Measurements from ENCODE around the gene RTBDN. TPM values are rescaled to one million over a fixed set of nuclear protein-coding genes. Genes with fewer than 3 reads are reported as not detected.

RTBDN gene
- total RNA-seq, 1 experiment from 2014 or later = 2.4 TPM

- in situ Hi-C loops (cut with HindIII; ENCODE audit: low pct_unique_long_range_greater_than_20kb, low sequenced_read_pairs) = no loop called here
- ChIA-PET CTCF (interaction anchor here (0.6 to 1.1 kb wide), 5 partner anchors 8 to 1478 kb away, joined by 3 to 11 read pairs (median 6); partner anchors contain the start of gene DNASE2), POLR2A (no interaction called here)
- DNase-seq (ENCODE audit: low read depth, low spot score) (no peak), ATAC-seq (peak; percentile 79)
- H3K27ac ChIP-seq (ENCODE audit: low read length) = no peak overlapping the region
- BruUV-seq (replicated peaks) = no TSS peak
- no peak for TF ChIP-seq POLR2AphosphoS5 (IDR thresholded peaks at IDR 0.05; ENCODE audit: low read depth, low read length)
- no peaks in the 10 kb centered on the region for H3K36me3 ChIP-seq (ENCODE audit: control insufficient read depth, insufficient read depth, low read length)
- no peaks in the 10 kb centered on the region for H3K27me3 ChIP-seq (ENCODE audit: control insufficient read depth, insufficient read depth, low read length)
- intact Hi-C loops (cut with micrococcal nuclease; ENCODE audit: unreplicated experiment) = no loop called here
- H3K4me1 ChIP-seq (ENCODE audit: control insufficient read depth, insufficient read depth, low read length) = no peaks in the 10 kb centered on the region
- peak overlapping the region; percentile 13 to 27; a peak in 2 of 4 replicates for H3K4me3 ChIP-seq (ENCODE audit: low read depth in 2 of 2, low read length in 2 of 2)
- no peaks in the 10 kb centered on the region for H3K9me3 ChIP-seq (ENCODE audit: control insufficient read depth, insufficient read depth, low read depth, low read length)
Measured at GRCh38 chr19:12872941-12873890, 38.8 kb upstream of the RTBDN start.

- Histone ChIP-seq H3K27ac (ENCODE audit: low read length) (no peak overlapping the region), H3K4me1 (ENCODE audit: control insufficient read depth, insufficient read depth, low read length) (no peaks in the 10 kb centered on the region), H3K4me3 (ENCODE audit: low read depth in 2 of 2, low read length in 2 of 2) (no peak overlapping the region), H3K36me3 (ENCODE audit: control insufficient read depth, insufficient read depth, low read length) (no peaks in the 10 kb centered on the region), H3K27me3 (ENCODE audit: control insufficient read depth, insufficient read depth, low read length) (no peaks in the 10 kb centered on the region), H3K9me3 (ENCODE audit: control insufficient read depth, insufficient read depth, low read depth, low read length) (no peaks in the 10 kb centered on the region)
- intact Hi-C loops (cut with micrococcal nuclease; ENCODE audit: unreplicated experiment) = no loop called here
- BruUV-seq (replicated peaks) = no TSS peak
- TF ChIP-seq POLR2AphosphoS5 (IDR thresholded peaks at IDR 0.05; ENCODE audit: low read depth, low read length) = no peak
- no peak for TF ChIP-seq CTCF (IDR thresholded peaks at IDR 0.05)
- no peak for TF ChIP-seq TCF7L2 (IDR thresholded peaks at IDR 0.05; ENCODE audit: low read depth, low read length)
- TF ChIP-seq SIN3A (IDR thresholded peaks at IDR 0.05; ENCODE audit: borderline replicate concordance, insufficient read depth, low read depth, low read length) = no peak
- TF ChIP-seq, protein P1, sequence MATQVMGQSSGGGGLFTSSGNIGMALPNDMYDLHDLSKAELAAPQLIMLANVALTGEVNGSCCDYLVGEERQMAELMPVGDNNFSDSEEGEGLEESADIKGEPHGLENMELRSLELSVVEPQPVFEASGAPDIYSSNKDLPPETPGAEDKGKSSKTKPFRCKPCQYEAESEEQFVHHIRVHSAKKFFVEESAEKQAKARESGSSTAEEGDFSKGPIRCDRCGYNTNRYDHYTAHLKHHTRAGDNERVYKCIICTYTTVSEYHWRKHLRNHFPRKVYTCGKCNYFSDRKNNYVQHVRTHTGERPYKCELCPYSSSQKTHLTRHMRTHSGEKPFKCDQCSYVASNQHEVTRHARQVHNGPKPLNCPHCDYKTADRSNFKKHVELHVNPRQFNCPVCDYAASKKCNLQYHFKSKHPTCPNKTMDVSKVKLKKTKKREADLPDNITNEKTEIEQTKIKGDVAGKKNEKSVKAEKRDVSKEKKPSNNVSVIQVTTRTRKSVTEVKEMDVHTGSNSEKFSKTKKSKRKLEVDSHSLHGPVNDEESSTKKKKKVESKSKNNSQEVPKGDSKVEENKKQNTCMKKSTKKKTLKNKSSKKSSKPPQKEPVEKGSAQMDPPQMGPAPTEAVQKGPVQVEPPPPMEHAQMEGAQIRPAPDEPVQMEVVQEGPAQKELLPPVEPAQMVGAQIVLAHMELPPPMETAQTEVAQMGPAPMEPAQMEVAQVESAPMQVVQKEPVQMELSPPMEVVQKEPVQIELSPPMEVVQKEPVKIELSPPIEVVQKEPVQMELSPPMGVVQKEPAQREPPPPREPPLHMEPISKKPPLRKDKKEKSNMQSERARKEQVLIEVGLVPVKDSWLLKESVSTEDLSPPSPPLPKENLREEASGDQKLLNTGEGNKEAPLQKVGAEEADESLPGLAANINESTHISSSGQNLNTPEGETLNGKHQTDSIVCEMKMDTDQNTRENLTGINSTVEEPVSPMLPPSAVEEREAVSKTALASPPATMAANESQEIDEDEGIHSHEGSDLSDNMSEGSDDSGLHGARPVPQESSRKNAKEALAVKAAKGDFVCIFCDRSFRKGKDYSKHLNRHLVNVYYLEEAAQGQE (IDR thresholded peaks at IDR 0.05; ENCODE audit: insufficient read depth in 1 of 2, low read depth in 2 of 2, low read length in 1 of 2) = no peak
- no peak for DNase-seq (ENCODE audit: low read depth, low spot score)
- ATAC-seq = no peak
- ChIA-PET POLR2A (interaction anchor here (0.5 kb wide), 1 partner anchor 1546 kb away, joined by 4 read pairs; no protein-coding TSS in a partner anchor), CTCF (interaction anchor here (0.6 to 1.7 kb wide), 3 partner anchors 7 to 106 kb away, joined by 3 to 14 read pairs (median 5); no protein-coding TSS in a partner anchor)
- in situ Hi-C loops (cut with HindIII; ENCODE audit: low pct_unique_long_range_greater_than_20kb, low sequenced_read_pairs) = no loop called here
Measured at GRCh38 chr19:12872255-12872654, 37.9 kb upstream of the RTBDN start.

Measured in Panc1 (cell line).